ENCODE measurements around the gene SLC27A1.

- no peak for TF ChIP-seq CTCF (IDR thresholded peaks at IDR 0.05; ENCODE audit: poor library complexity)
- no peak for TF ChIP-seq EZH2phosphoT487 (IDR thresholded peaks at IDR 0.05; ENCODE audit: low read depth, severe bottlenecking, unreplicated experiment)
- TF ChIP-seq EZH2 (IDR thresholded peaks at IDR 0.05; ENCODE audit: borderline replicate concordance): no peak
These were observed 19.9 kb upstream of the SLC27A1 start for GRCh38 chr19:17450264-17451075.
